ENCODE data around the gene RGS14.
A peak's percentile ranks its signal among the peaks of the same experiment; 100 is the strongest.
"Not testable (repeated sequence)": the region's sequence is repeated elsewhere in the genome, so short reads cannot be mapped to it uniquely, and the experiment has no call there.

RGS14 gene

DNA sequence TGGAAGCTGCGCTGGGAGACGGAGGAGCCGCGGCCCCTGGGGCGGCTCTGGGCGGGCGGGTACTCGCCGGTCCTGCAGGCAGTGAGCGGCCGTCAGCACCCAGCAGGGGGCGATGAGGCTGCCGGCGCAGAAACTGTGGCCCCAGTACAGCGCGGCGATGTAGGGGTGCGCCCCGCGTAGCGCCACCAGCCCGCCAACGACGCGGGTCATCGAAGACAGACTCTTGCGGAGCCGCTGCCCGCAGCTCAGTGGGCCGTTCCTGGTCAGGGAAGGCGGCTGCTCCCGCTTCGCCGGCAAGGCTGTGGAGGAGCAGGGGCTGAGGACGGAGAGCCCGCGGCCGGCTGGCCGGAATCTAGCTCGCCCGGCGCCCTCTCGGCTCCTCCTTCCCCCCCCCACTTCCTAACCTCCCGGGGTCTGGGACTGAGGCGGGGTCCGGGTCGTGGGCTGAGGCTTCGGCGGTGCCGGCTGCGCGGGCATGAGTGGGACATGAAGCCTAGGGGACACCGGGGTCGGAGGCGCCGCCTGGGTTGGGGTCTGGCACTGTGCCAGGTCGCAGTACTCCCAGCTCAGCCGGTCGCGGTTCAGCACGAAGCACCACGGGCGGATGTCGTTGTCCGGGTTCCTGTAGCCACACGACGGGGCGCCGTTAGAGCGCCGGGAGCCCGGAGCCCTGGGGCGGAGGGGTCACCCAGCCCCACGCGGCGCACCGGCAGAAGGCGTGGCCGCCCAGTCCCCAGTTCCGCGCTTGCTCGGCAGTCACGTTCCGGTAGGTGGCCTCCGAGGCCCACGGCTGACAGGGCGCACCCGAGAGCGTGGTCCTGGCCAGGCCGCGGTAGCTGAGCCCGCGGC, 46.3 kb downstream of the RGS14 start:
- Histone ChIP-seq H3K36me3 (ENCODE audit: control insufficient read depth, insufficient read depth, low read length) (no peaks in the 10 kb centered on the region), H3K4me3 (ENCODE audit: insufficient read depth, low read depth, low read length, poor library complexity, severe bottlenecking) (peak overlapping the region; percentile 41), H3K27me3 (replicated peaks; ENCODE audit: control insufficient read depth, insufficient read depth, low read length, poor library complexity, severe bottlenecking) (no peaks in the 10 kb centered on the region), H3K4me1 (ENCODE audit: control insufficient read depth, insufficient read depth, low read length, poor library complexity, severe bottlenecking) (peaks cover 26% of the 10 kb centered on the region), H3K27ac (ENCODE audit: insufficient read depth, low read length, poor library complexity, severe bottlenecking) (peak overlapping the region; percentile 71), H3K9me3 (ENCODE audit: control insufficient read depth, low read length) (no peaks in the 10 kb centered on the region)
- peak; percentile 75 to 80 (median 80) for DNase-seq

DNA sequence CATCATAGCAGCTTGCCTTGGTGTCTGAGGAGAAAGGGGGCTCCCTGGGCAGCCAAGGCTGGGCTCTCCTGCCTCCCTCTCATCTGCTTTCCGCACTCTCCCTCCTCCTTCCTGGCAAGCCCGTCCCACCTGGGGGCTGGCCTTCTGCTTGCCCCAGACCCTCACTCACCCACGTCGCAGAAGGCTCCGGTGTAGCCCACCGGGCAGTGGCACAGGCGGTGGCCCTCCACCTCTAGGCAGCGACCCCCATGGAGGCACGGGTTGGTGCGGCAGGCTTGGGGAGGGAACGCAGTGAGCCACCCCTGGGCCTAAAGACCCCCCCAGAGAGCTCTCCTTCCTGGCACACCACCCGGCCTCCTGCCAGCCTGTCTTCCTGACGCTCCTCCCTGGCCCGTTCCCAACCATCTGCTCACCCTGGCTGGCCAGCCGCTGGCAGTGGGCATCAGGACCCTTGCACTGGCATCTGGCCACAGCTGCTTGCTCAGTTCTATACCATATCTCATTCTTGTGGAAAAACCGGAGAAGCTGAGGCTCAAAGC, 47.0 kb downstream of the RGS14 start:
- Histone ChIP-seq H3K27ac (ENCODE audit: insufficient read depth, low read length, poor library complexity, severe bottlenecking) (peak overlapping the region; percentile 71), H3K4me3 (ENCODE audit: insufficient read depth, low read depth, low read length, poor library complexity, severe bottlenecking) (peak overlapping the region; percentile 41), H3K27me3 (replicated peaks; ENCODE audit: control insufficient read depth, insufficient read depth, low read length, poor library complexity, severe bottlenecking) (no peaks in the 10 kb centered on the region), H3K4me1 (ENCODE audit: control insufficient read depth, insufficient read depth, low read length, poor library complexity, severe bottlenecking) (peaks cover 26% of the 10 kb centered on the region), H3K36me3 (ENCODE audit: control insufficient read depth, insufficient read depth, low read length) (no peaks in the 10 kb centered on the region), H3K9me3 (ENCODE audit: control insufficient read depth, low read length) (no peaks in the 10 kb centered on the region)
- no peak for DNase-seq

DNA sequence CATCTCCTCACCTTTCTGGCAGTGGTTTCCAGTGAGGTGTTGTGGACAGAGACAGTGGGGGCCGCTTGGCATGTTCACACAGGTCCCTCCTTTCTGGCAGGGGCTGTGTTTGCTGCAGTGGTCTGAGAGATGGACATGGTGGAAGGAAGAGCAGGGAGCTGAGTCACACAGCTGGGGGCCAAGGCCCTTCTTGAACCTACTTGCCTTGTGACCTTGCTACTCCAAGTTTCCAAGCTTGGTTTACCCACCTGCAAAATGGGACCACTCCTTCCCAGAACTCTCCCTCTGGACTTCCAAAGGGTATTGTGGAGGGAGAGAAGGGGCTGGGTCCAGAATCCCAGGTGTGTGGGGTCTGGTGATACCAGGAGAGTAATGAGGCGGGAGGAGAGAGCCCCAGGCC, 47.6 kb downstream of the RGS14 start:
- Histone ChIP-seq H3K4me1 (ENCODE audit: control insufficient read depth, insufficient read depth, low read length, poor library complexity, severe bottlenecking) (peaks cover 26% of the 10 kb centered on the region), H3K4me3 (ENCODE audit: insufficient read depth, low read depth, low read length, poor library complexity, severe bottlenecking) (no peak overlapping the region), H3K36me3 (ENCODE audit: control insufficient read depth, insufficient read depth, low read length) (no peaks in the 10 kb centered on the region), H3K9me3 (ENCODE audit: control insufficient read depth, low read length) (no peaks in the 10 kb centered on the region), H3K27me3 (replicated peaks; ENCODE audit: control insufficient read depth, insufficient read depth, low read length, poor library complexity, severe bottlenecking) (no peaks in the 10 kb centered on the region), H3K27ac (ENCODE audit: insufficient read depth, low read length, poor library complexity, severe bottlenecking) (no peak overlapping the region)
- no peak for DNase-seq

DNA sequence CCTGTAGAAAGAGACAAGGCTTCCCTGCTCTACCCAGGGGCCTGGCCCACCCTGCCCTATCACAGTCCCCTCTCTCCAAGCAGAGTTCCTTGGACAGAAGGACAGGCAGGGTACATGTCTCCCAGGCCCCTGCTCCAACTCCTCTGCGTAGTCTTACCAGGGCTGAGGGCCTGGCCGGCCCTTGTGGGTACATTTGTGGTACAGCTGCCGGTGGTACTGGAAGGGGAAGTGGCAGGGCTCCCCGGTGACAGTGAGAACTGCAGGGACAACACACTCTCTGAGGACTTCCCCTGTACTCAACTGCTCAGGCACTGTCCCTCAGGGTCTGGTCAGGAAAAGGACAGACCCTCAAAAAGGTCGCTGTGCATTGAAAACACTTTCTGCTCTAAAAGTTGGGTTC, 48.1 kb downstream of the RGS14 start:
- Histone ChIP-seq H3K27ac (ENCODE audit: insufficient read depth, low read length, poor library complexity, severe bottlenecking) (no peak overlapping the region), H3K9me3 (ENCODE audit: control insufficient read depth, low read length) (no peaks in the 10 kb centered on the region), H3K27me3 (replicated peaks; ENCODE audit: control insufficient read depth, insufficient read depth, low read length, poor library complexity, severe bottlenecking) (no peaks in the 10 kb centered on the region), H3K4me1 (ENCODE audit: control insufficient read depth, insufficient read depth, low read length, poor library complexity, severe bottlenecking) (peaks cover 26% of the 10 kb centered on the region), H3K4me3 (ENCODE audit: insufficient read depth, low read depth, low read length, poor library complexity, severe bottlenecking) (no peak overlapping the region), H3K36me3 (ENCODE audit: control insufficient read depth, insufficient read depth, low read length) (no peaks in the 10 kb centered on the region)
- DNase-seq = no peak

DNA sequence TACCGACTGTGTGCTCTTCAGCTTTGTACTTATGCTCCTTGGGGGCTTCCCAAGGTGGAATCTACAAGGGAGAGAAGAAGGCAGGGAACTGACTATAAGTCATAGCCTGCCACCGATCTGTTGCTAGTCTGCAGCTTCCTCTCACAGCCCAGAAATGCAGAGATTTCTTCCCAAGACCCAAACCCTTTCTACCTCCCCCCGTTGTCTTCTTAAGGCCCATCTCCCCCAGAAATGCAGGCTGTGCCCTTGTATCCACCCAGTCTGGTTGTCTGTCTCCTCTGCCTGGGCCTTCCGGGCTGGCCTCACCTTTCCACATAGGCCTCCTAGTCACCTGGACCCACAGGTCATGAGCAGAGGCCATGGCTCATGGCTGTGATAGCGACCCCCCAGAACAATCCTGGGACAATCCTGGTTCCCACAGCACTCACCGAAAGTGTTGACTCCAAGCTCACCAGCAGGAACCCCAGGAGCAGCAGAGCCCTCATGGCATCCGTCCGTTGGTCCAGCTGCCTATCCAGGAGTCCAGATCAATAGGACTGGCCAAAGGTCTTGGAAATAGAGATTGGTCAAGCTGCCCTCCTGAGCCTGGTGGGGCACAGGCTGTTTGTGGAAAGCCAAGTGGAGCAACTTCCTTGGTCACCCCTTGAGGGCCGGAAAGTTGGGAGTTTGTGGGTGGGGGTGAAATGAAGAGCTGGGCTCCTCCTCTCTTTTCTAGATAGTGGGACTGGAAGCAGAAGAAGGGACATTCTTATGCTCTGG, 51.5 kb downstream of the RGS14 start, which contains the start of gene F12:
Gene F12 (minus strand): TSS at position 522 of the 759 bp plus-strand sequence. CDS start 37 bp downstream, at position 485.
- no peaks in the 10 kb centered on the region for H3K9me3 ChIP-seq (ENCODE audit: control insufficient read depth, low read length)
- H3K4me1 ChIP-seq (ENCODE audit: control insufficient read depth, insufficient read depth, low read length, poor library complexity, severe bottlenecking) = peaks cover 9% of the 10 kb centered on the region
- DNase-seq = no peak
- no peaks in the 10 kb centered on the region for H3K36me3 ChIP-seq (ENCODE audit: control insufficient read depth, insufficient read depth, low read length)
- H3K27ac ChIP-seq (ENCODE audit: insufficient read depth, low read length, poor library complexity, severe bottlenecking) = no peak within 1 kb of the TSS
- no peaks in the 10 kb centered on the region for H3K27me3 ChIP-seq (replicated peaks; ENCODE audit: control insufficient read depth, insufficient read depth, low read length, poor library complexity, severe bottlenecking)
- no peak within 1 kb of the TSS for H3K4me3 ChIP-seq (ENCODE audit: insufficient read depth, low read depth, low read length, poor library complexity, severe bottlenecking)

DNA sequence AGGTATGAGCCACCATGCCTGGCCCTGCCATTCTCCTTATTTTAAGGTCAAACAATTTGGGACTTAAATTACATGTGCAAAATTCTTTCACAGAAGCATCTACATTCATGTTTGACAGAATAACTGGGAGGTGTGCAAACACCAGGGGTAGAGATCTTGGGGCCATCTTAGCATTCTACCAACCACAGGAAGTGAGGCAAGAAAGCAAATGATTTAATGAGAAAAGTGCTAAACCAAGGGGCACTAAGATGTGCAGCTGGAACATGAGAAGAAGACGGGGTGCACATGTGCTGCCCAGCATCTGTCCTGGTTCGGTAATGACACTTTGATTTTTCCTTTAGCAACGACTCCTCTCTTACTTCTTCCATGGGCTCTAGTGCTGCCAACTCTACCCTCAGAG, 52.9 kb downstream of the RGS14 start:
- Histone ChIP-seq H3K27me3 (replicated peaks; ENCODE audit: control insufficient read depth, insufficient read depth, low read length, poor library complexity, severe bottlenecking) (no peaks in the 10 kb centered on the region), H3K27ac (ENCODE audit: insufficient read depth, low read length, poor library complexity, severe bottlenecking) (no peak overlapping the region), H3K4me1 (ENCODE audit: control insufficient read depth, insufficient read depth, low read length, poor library complexity, severe bottlenecking) (peaks cover 5% of the 10 kb centered on the region), H3K36me3 (ENCODE audit: control insufficient read depth, insufficient read depth, low read length) (no peaks in the 10 kb centered on the region), H3K4me3 (ENCODE audit: insufficient read depth, low read depth, low read length, poor library complexity, severe bottlenecking) (no peak overlapping the region), H3K9me3 (ENCODE audit: control insufficient read depth, low read length) (no peaks in the 10 kb centered on the region)
- no peak for DNase-seq

DNA sequence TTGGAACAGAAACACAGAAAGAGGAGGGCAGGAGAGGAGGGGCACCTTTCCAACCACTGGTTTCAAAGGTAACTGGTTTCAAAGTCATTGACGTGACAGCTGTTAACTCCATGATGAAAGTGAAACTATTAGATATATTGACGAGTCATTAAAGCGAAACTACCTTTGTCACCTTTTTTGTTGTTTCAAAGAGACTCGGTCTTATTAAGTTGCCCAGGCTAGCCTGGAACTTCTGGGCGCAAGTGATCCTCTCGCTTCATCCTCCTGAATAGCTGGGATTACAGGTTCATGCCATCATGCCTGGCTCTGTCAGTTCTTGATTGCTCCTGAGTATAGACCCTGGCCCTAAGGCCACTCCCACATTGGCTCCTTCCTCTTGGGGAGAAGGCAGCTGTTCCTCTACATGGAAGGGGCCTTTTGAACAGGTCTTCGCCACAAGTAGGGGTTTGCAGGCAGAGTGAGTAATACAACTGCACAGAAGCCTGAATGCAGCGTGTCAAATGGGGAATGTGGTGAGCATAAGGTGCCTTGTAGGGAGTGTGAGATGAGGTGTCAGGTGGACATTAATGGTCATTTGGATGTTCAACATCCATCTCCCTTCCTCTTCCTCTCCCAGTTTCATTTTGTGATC, 55.0 kb downstream of the RGS14 start:
- no peak for DNase-seq
- no peaks in the 10 kb centered on the region for H3K9me3 ChIP-seq (ENCODE audit: control insufficient read depth, low read length)
- no peak overlapping the region for H3K27ac ChIP-seq (ENCODE audit: insufficient read depth, low read length, poor library complexity, severe bottlenecking)
- H3K4me1 ChIP-seq (ENCODE audit: control insufficient read depth, insufficient read depth, low read length, poor library complexity, severe bottlenecking) = peaks cover 11% of the 10 kb centered on the region
- no peak overlapping the region for H3K4me3 ChIP-seq (ENCODE audit: insufficient read depth, low read depth, low read length, poor library complexity, severe bottlenecking)
- no peaks in the 10 kb centered on the region for H3K36me3 ChIP-seq (ENCODE audit: control insufficient read depth, insufficient read depth, low read length)
- H3K27me3 ChIP-seq (replicated peaks; ENCODE audit: control insufficient read depth, insufficient read depth, low read length, poor library complexity, severe bottlenecking) = no peaks in the 10 kb centered on the region

DNA sequence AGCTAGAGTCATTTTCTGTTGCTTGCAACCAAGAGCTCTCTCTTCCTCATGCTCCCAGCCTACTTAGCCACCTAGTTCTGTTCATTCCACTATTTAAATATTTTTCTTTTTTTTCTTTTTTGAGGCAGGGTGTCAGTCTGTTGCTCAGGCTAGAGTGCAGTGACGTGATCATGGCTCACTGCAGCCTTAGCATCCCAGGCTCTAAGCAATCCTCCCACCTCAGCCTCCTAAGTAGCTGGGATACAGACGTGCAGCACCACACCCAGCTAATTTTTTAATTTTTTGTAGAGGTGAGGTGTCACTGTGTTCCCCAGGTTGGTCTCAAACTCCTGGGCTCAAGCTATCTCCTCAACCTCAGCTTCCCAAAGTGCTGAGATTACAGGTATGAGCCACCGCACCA, 56.8 kb downstream of the RGS14 start:
- Histone ChIP-seq H3K27me3 (replicated peaks; ENCODE audit: control insufficient read depth, insufficient read depth, low read length, poor library complexity, severe bottlenecking) (no peaks in the 10 kb centered on the region), H3K9me3 (ENCODE audit: control insufficient read depth, low read length) (no peaks in the 10 kb centered on the region), H3K4me1 (ENCODE audit: control insufficient read depth, insufficient read depth, low read length, poor library complexity, severe bottlenecking) (peaks cover 11% of the 10 kb centered on the region), H3K4me3 (ENCODE audit: insufficient read depth, low read depth, low read length, poor library complexity, severe bottlenecking) (no peak overlapping the region), H3K27ac (ENCODE audit: insufficient read depth, low read length, poor library complexity, severe bottlenecking) (no peak overlapping the region), H3K36me3 (ENCODE audit: control insufficient read depth, insufficient read depth, low read length) (no peaks in the 10 kb centered on the region)
- no peak for DNase-seq

DNA sequence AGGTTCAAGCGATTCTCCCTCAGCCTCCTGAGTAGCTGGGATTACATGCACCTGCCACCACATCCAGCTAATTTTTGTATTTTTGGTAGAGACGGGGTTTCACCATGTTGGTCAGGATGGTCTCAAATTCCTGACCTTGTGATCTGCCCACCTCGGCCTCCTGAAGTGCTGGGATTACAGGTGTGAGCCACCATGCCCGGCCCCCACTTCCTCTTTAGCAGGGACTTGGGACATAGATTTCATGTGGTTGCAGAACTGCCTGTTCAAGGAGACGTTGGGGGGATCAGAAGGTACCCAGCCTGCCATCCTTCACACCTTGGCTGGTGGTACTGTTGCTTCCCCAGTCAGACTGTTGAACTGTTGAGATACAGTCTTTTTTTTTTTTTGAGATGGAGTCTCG, 59.4 kb downstream of the RGS14 start:
- H3K4me1 ChIP-seq (ENCODE audit: control insufficient read depth, insufficient read depth, low read length, poor library complexity, severe bottlenecking) = peaks cover 11% of the 10 kb centered on the region
- not testable (repeated sequence) for H3K36me3 ChIP-seq (ENCODE audit: control insufficient read depth, insufficient read depth, low read length); H3K27ac ChIP-seq (ENCODE audit: insufficient read depth, low read length, poor library complexity, severe bottlenecking); H3K9me3 ChIP-seq (ENCODE audit: control insufficient read depth, low read length); DNase-seq; H3K4me3 ChIP-seq (ENCODE audit: insufficient read depth, low read depth, low read length, poor library complexity, severe bottlenecking); H3K27me3 ChIP-seq (replicated peaks; ENCODE audit: control insufficient read depth, insufficient read depth, low read length, poor library complexity, severe bottlenecking)
